Measurements from ENCODE around the gene CDH23.

CDH23 gene

GRCh38 chr10:71648933-71649320, 252.2 kb downstream of the CDH23 start:
- no peak overlapping the region for H3K27ac ChIP-seq
- TF ChIP-seq CTCF (conservative IDR thresholded peaks at IDR 0.05), result no peak

- TF ChIP-seq CTCF (conservative IDR thresholded peaks at IDR 0.05), result no peak
- no peak overlapping the region for H3K27ac ChIP-seq
Measured at GRCh38 chr10:71649631-71650030, 252.9 kb downstream of the CDH23 start.

GRCh38 chr10:71650397-71650796, 253.7 kb downstream of the CDH23 start:
- H3K27ac ChIP-seq, result no peak overlapping the region
- TF ChIP-seq CTCF (conservative IDR thresholded peaks at IDR 0.05), result no peak

GRCh38 chr10:71651428-71651827, 254.7 kb downstream of the CDH23 start:
- H3K27ac ChIP-seq, result no peak overlapping the region
- no peak for TF ChIP-seq CTCF (conservative IDR thresholded peaks at IDR 0.05)

GRCh38 chr10:71651928-71652327, 255.2 kb downstream of the CDH23 start:
- no peak overlapping the region for H3K27ac ChIP-seq

GRCh38 chr10:71653044-71653443, 256.3 kb downstream of the CDH23 start:
- no peak overlapping the region for H3K27ac ChIP-seq
- TF ChIP-seq CTCF (conservative IDR thresholded peaks at IDR 0.05), result no peak

More at GRCh38 chr10:71651928-71652327, 255.2 kb downstream of the CDH23 start:
- no peak for TF ChIP-seq CTCF (conservative IDR thresholded peaks at IDR 0.05)

- TF ChIP-seq CTCF (conservative IDR thresholded peaks at IDR 0.05), result no peak
- no peak overlapping the region for H3K27ac ChIP-seq
Measured at GRCh38 chr10:71656220-71656619, 259.5 kb downstream of the CDH23 start.

All from VCaP (cell line).